Amygdala (tissue), 56 donors: Measurements from ENCODE around the gene COL18A1.

Experiments
- DNase-seq, 56 donors: peaks; one replicate each; lab custom pipeline; 2025; lab: John Stamatoyannopoulos, UW

COL18A1 gene

DNA sequence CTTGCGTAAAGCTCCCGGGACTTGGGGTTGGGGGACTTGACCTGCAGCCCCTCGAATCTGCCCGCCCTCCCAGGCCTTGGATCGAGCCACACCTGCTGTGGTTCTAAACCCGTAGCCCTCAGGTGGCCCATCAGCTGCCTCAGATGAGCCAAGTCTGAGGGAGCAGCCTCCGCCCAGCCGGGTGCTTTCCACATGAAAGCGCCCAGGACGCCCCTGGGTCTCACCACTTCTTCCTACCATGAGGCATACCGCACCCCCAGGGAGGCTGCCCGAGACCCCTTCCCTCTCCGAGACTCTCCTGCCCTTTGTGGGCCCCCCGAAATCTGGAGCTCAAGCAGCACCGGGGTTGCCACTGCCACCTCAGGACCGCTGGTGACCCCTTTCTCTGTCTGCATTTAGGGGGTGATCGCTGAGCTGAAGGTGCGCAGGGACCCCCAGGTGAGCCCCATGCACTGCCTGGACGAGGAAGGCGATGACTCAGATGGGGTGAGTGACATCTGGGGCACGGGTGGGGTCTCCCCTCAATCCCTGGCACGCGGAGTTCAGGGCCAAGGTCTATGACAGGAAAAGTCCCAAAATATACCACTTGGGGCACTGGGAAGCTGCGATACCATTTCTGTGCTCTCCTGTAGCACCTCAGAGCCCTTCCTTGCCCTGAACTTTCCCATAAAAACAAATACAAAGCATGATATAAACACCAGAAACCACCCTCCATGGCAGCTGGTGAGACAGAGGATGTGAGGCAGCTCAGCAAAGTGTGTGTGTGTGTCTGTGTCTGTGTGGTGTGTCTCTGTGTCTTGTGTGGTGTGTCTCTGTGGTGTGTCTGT is 68.7 kb downstream of the COL18A1 start:
- DNase-seq, result no peak

DNA sequence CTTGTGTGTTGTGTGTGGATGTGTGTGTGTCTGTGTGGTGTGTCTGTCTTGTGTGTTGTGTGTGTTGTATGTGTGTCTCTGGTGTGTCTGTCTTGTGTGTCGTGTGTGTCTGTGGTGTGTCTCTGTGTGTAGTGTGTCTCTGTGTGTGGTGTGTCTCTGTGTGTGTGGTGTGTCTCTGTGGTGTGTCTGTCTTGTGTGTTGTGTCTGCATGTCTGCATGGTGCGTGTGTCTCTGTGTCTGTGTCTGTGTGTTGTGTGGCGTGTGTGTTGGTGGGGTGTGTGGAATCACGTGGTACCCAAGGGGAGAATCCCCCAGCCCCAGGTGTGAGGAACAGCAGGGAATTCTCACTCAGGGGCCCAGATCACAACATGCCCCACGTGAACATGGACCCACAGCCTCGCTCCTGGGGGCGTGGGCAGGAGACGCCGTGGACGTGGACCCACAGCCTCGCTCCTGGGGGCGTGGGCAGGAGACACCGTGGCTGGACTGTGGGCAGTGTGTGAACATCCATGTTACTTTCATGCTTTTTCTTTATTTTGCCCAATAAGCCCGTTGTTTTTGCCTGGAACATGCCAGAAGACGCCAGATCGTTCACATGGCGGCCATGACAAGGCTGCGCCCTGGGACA is 69.5 kb downstream of the COL18A1 start:
- DNase-seq, result no peak

- DNase-seq, result no peak
Observed at GRCh38 chr21:45475004-45475685, 70.2 kb downstream of the COL18A1 start.

- no peak for DNase-seq
Observed at GRCh38 chr21:45475797-45476570, 71.0 kb downstream of the COL18A1 start.

- no peak for DNase-seq
Observed at GRCh38 chr21:45476582-45476981, 71.6 kb downstream of the COL18A1 start.

- DNase-seq, result no peak
Observed at GRCh38 chr21:45477176-45478114, 72.5 kb downstream of the COL18A1 start.

- peak in 39 of 56 donors; percentile 11 to 79 (median 47) for DNase-seq
Observed at GRCh38 chr21:45478115-45478801, 73.3 kb downstream of the COL18A1 start.

DNA sequence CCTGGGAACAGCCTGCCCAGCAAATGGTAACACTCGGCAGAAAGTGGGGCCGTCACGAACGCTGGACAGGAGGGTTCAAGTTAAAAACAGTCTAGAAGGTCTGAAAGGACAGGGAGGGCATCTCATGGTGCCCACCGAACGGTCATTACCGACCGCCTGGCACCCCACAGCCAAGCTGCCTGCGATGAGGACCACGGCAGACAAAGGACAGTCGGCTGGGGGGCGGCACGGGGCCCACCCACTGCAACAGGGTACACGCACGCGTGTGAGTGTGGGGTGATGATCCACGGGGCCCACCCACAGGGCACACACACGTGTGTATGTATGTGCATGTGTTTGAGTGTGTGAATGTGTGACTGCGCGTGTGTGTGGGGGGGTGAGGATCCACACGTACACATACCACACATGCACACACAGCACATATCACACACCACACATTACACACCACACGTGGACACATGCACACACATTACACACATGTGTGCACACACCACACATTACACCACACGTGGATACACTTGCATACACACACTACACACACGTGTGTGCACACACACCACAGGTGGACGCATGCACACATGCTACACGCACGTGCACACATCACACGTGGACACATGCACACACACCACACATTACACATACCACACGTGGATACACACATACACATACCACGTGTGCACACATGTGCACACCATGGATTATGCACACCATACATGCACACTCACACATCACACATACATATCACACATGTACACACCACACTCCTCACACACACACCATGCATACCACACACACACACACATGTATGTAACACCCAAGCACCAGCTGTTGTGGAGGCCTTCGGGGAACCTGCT is 74.1 kb downstream of the COL18A1 start:
- no peak for DNase-seq

GRCh38 chr21:45479691-45480675 is 75.0 kb downstream of the COL18A1 start:
- no peak for DNase-seq

DNA sequence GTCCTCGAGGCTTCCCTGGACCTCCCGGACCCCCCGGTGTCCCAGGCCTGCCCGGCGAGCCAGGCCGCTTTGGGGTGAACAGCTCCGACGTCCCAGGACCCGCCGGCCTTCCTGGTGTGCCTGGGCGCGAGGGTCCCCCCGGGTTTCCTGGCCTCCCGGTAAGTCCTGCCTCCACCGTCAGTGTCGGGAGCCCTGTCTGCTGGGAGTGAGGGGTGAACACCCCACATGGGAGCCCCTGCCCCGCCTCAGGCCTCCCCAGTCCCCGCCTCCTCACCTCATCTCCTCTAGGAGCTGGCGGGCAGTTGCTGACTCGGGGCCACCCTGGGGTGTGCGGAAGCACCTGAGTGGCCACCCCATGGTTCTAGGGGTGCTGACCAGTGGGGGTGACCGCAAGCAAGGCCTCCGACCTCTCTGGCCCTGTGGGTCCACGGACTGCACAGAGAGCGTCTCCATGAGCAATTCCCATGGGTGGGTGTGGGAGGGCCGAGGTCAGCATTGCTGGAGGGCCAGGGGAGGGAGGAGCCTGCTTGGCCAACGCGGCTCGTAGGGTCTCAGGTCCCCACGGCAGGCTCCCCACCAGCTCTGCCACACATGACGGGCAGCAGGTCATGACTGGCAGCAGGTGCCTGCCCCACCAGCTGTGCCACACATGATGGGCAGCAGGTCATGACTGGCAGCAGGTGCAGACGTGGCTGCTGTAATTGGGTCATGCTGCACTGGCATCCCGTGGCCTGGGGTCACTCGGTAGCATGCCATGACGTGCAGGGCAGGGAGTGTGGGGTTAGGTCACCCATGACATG is 75.9 kb downstream of the COL18A1 start:
- no peak for DNase-seq

- DNase-seq, result no peak
Observed at GRCh38 chr21:45481566-45481965, 76.6 kb downstream of the COL18A1 start.

DNA sequence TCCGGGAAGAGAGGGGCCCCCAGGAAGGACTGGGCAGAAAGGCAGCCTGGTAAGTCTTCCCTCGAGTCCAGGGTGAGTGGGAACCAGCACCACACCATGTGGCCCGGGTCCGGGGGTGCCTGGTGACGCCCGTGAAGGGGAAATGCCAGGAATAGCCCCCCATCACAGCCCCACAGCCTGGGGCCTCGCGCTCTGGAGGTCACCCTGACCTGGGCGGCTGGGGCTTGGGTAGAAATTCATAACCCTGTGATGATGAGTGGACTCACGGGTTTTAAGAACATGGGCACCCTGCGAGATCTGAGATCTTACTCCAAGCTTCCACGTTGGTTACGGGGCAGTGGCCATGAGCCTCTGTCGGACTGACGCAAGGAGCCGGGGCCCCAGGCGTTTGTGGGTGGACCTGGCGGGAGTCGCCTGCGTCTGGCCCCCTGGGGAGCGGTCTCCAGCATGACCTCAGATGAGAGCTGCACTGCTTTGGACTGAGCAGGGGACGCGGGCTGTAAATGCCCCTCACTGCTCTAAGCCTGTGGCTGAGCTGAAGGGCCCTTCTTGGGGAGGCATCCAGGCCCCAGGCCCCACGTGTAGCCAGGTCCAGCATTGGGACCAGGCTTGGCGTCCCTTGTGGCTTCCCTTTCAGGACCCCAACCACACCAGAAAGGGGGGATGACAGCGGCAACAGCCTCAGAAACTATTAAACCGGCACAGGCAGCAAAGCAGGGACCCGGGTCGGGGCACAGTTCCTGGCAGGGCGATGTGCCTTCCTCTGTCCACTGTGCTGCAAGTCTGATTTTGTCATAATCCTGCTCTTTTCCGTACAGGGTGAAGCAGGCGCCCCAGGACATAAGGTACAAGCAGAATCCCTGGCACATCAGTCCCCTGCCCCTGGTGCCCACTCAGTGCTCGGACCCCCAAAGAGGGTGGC is 77.3 kb downstream of the COL18A1 start:
- DNase-seq, result no peak

DNA sequence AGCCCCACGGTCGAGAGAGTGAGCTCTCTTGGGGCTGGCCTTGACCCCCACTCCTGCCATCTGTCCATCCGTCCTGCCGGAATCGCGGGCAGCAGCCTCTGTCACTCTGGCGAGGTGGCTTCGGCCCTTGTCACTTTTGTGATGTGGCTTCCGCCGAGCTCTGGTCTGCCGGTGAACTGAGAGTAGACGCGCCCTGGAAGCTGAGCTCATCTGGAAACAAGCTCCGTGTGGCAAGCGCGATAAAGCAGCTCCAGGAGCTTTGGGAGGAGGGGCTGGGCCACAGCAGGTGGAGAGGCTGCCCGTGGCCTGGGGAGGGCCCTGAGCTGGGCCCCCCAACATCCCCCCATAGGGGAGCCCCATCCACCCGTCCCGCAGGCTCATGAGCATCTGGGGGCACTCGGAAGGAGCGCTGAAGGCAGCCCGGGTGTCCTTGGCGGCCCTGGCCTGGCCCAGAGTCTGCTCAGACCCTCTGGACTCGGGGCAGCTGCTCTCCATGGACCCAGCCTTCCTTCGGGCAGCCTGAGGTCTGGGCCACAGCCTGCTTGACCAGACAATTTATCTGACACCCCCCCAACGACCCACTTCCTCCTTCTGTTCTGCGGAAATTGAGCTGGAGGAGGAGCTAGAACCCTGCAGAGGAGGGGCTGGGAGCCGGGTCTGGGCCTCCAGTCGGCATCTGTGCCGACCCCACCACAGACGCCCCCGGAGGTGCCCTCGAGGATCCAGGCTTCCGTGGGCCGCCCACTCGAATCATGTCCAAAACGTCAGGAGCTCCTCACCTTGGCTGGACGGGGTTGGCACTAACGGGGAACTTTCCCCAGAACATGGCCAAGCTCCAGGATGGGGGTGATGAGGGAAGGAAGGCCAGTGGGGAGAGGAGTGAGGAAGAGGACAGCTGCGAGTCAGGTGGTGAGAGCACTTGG is 78.2 kb downstream of the COL18A1 start:
- DNase-seq, result peak in 2 of 56 donors; percentile 4 to 31

- DNase-seq, result no peak
Observed at GRCh38 chr21:45484318-45484717, 79.4 kb downstream of the COL18A1 start.
